SK-N-SH treated with all-trans-retinoic acid at 6 μM for 48 hours (cell line): ENCODE measurements around the gene FAM180A.
A peak's percentile ranks its signal among the peaks of the same experiment; 100 is the strongest.

ENCODE experiments used
- ATAC-seq: fragments of 200-7000 bp; cut with Tn5 transposase; 3 replicates; pipeline ENCODE4 v1.9.1; 2020; ENCODE audit warnings: mild to moderate bottlenecking, moderate library complexity
- ARNTL ChIP-seq: fragments of 450-650 bp; formaldehyde crosslinking; IDR thresholded peaks from 2 replicates; pipeline ENCODE4 v1.5.0; 2020; ENCODE audit warnings: low read depth, mild to moderate bottlenecking, moderate library complexity, borderline replicate concordance
- BACH2 ChIP-seq: fragments of 250-450 bp; sonication (Bioruptor Pico); IDR thresholded peaks from 2 replicates; pipeline ENCODE4 v1.9.0; 2021; ENCODE audit warnings: mild to moderate bottlenecking, borderline replicate concordance
- CSDC2 ChIP-seq: fragments of 250-450 bp; sonication (Bioruptor Pico); IDR thresholded peaks from 2 replicates; pipeline ENCODE4 v1.5.0; 2020; ENCODE audit warnings: mild to moderate bottlenecking, moderate library complexity
- ESRRG ChIP-seq: fragments of 250-450 bp; sonication (Bioruptor Pico); IDR thresholded peaks from 2 replicates; pipeline ENCODE4 v1.6.1; 2021; ENCODE audit warnings: mild to moderate bottlenecking
- GLIS3 ChIP-seq: fragments of 250-450 bp; sonication (Bioruptor Pico); IDR thresholded peaks from 2 replicates; pipeline ENCODE4 v1.5.0; 2020; ENCODE audit warnings: mild to moderate bottlenecking, moderate library complexity
- ISL1 ChIP-seq: fragments of 250-450 bp; sonication (Bioruptor Pico); IDR thresholded peaks from 2 replicates; pipeline ENCODE4 v2.1.2; 2022; ENCODE audit warnings: mild to moderate bottlenecking, moderate library complexity
- OSR1 ChIP-seq: fragments of 250-450 bp; sonication (Bioruptor Pico); IDR thresholded peaks from 2 replicates; pipeline ENCODE4 v1.8.0; 2022; ENCODE audit warnings: moderate library complexity, mild to moderate bottlenecking, inconsistent platforms
- PPARA ChIP-seq: fragments of 250-450 bp; sonication (Bioruptor Pico); IDR thresholded peaks from 2 replicates; pipeline ENCODE4 v1.5.0; 2020; ENCODE audit warnings: mild to moderate bottlenecking, borderline replicate concordance
- RARB ChIP-seq: fragments of 250-450 bp; sonication (Bioruptor Pico); IDR thresholded peaks from 2 replicates; pipeline ENCODE4 v1.8.0; 2021; ENCODE audit warnings: mild to moderate bottlenecking, moderate library complexity
- SNAI2 ChIP-seq: fragments of 250-450 bp; sonication (Bioruptor Pico); IDR thresholded peaks from 2 replicates; pipeline ENCODE4 v1.5.0; 2020; ENCODE audit warnings: mild to moderate bottlenecking, moderate library complexity
- TCF4 ChIP-seq: fragments of 250-450 bp; sonication (Bioruptor Pico); IDR thresholded peaks from 2 replicates; pipeline ENCODE4 v1.8.0; 2021; ENCODE audit warnings: mild to moderate bottlenecking, moderate library complexity, borderline replicate concordance
- TOX ChIP-seq: fragments of 250-450 bp; sonication (Bioruptor Pico); IDR thresholded peaks from 2 replicates; pipeline ENCODE4 v1.8.0; 2021; ENCODE audit warnings: mild to moderate bottlenecking, moderate library complexity, borderline replicate concordance
- ZC3H10 ChIP-seq: fragments of 250-450 bp; sonication (Bioruptor Pico); IDR thresholded peaks from 2 replicates; pipeline ENCODE4 v1.5.1; 2021; ENCODE audit warnings: mild to moderate bottlenecking, moderate library complexity
- ZFP30 ChIP-seq: fragments of 450-650 bp; formaldehyde crosslinking; IDR thresholded peaks from 2 replicates; pipeline ENCODE4 v1.5.0; 2022; ENCODE audit warnings: mild to moderate bottlenecking, moderate library complexity
- ZNF565 ChIP-seq: fragments of 450-650 bp; formaldehyde crosslinking; conservative IDR thresholded peaks from 2 replicates; pipeline ENCODE4 v1.5.0; 2020; ENCODE audit warnings: low read depth, mild to moderate bottlenecking, moderate library complexity
- ZNF70 ChIP-seq: fragments of 450-650 bp; formaldehyde crosslinking; IDR thresholded peaks from 2 replicates; pipeline ENCODE4 v1.5.0; 2020; ENCODE audit warnings: mild to moderate bottlenecking, moderate library complexity
- ZNF8 ChIP-seq: fragments of 450-650 bp; formaldehyde crosslinking; IDR thresholded peaks from 2 replicates; pipeline ENCODE4 v1.5.0; 2020; ENCODE audit warnings: mild to moderate bottlenecking, moderate library complexity
- TF ChIP-seq, protein P1 (sequence below): fragments of 250-450 bp; sonication (Bioruptor Pico); IDR thresholded peaks from 2 replicates; pipeline ENCODE4 v1.8.0; 2020; ENCODE audit warnings: mild to moderate bottlenecking, moderate library complexity, borderline replicate concordance
- TF ChIP-seq, protein P2 (sequence below): fragments of 250-450 bp; sonication (Bioruptor Pico); IDR thresholded peaks from 2 replicates; pipeline ENCODE4 v1.8.0; 2021; ENCODE audit warnings: low read depth, mild to moderate bottlenecking, moderate library complexity, borderline replicate concordance
- TF ChIP-seq, protein P3 (sequence below): fragments of 250-450 bp; sonication (Bioruptor Pico); IDR thresholded peaks from 2 replicates; pipeline ENCODE4 v1.5.1; 2020; ENCODE audit warnings: low read depth, mild to moderate bottlenecking, moderate library complexity

The FAM180A gene

DNA sequence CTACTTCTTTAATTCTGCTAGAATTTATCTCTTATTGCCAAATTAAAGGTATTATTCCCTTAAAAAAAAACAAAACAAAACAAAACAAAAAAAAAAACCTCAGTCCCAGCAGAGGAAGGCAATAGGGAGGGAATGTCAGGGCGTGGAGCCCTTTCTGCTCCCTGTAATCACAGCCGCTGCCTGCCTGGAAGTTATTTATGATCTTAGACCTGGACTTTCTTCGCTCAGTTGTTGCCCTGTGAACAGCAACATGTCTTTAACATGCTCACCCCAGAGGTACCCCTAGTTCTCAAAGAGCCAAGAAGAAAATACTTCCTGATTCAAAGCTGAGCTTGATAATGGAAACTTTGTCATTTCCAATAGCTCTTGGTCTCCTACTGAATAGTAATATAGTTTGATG, 7.7 kb downstream of the FAM180A start:
- ATAC-seq, result no peak
- TF ChIP-seq, protein P1, sequence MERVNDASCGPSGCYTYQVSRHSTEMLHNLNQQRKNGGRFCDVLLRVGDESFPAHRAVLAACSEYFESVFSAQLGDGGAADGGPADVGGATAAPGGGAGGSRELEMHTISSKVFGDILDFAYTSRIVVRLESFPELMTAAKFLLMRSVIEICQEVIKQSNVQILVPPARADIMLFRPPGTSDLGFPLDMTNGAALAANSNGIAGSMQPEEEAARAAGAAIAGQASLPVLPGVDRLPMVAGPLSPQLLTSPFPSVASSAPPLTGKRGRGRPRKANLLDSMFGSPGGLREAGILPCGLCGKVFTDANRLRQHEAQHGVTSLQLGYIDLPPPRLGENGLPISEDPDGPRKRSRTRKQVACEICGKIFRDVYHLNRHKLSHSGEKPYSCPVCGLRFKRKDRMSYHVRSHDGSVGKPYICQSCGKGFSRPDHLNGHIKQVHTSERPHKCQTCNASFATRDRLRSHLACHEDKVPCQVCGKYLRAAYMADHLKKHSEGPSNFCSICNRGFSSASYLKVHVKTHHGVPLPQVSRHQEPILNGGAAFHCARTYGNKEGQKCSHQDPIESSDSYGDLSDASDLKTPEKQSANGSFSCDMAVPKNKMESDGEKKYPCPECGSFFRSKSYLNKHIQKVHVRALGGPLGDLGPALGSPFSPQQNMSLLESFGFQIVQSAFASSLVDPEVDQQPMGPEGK (CRISPR knock-in tag), result no peak
- TF ChIP-seq ZFP30 (CRISPR knock-in tag) (no peak), GLIS3 (CRISPR knock-in tag) (no peak), OSR1 (CRISPR knock-in tag) (no peak), TCF4 (no peak), ZC3H10 (CRISPR knock-in tag) (no peak), BACH2 (CRISPR knock-in tag) (no peak), SNAI2 (CRISPR knock-in tag) (no peak)

DNA sequence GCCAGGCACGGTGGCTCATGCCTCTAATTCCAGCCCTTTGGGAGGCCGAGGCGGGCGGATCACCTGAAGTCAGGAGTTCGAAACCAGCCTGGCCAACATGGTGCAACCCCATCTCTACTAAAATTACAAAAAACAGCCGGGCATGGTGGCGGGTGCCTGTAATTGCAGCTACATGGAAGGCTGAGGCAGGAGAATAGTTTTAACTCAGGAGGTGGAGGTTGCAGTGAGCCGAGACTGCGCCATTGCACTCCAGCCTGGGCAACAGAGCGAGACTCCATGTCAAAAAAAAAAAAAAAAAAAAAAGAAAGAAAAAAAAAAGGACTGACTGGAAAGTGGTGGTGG, 11.3 kb downstream of the FAM180A start:
- ATAC-seq, result 0 out of 3 replicates have a peak, but pooled peaks have one; percentile 20

DNA sequence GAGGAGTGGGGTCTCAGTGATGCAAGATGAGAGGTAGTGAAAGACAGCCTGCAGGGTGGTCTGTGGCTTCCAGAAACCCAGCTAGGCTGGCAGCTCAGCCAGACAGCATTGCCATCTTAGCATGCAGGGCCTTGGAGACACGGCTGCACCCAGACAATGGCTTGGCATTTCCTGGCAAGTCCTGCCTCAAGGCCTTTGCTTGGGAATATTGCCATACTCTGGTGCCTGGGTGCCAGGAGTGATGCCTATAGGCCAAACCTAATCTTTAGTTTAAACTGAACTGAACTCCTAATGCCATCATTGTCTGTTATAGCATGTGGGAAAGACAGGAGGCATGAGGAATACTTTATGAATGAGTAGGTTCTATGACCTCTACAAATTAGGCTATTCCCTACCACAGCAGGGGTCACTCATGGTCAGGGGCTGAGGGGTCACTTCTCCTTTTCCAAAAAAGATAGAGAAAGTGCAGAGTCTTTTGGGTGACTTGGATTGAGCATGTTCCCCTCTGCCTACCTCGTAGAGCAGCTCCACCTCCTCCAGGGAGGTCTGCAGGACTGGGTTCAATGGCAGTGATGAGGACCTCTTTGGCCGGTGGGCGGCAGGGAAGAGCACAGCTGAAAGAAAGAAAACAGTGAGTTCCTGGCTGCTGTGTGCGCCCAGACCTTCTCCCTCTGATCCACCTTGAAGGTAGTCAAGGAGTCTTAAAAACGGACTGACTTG, 11.9 kb downstream of the FAM180A start:
- no peak for TF ChIP-seq PPARA (CRISPR knock-in tag)
- no peak for TF ChIP-seq TOX (CRISPR knock-in tag)
- no peak for TF ChIP-seq RARB (CRISPR knock-in tag)
- TF ChIP-seq CSDC2, result no peak
- TF ChIP-seq, protein P2, sequence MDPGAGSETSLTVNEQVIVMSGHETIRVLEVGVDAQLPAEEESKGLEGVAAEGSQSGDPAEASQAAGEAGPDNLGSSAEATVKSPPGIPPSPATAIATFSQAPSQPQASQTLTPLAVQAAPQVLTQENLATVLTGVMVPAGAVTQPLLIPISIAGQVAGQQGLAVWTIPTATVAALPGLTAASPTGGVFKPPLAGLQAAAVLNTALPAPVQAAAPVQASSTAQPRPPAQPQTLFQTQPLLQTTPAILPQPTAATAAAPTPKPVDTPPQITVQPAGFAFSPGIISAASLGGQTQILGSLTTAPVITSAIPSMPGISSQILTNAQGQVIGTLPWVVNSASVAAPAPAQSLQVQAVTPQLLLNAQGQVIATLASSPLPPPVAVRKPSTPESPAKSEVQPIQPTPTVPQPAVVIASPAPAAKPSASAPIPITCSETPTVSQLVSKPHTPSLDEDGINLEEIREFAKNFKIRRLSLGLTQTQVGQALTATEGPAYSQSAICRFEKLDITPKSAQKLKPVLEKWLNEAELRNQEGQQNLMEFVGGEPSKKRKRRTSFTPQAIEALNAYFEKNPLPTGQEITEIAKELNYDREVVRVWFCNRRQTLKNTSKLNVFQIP (CRISPR knock-in tag), result no peak
- no peak for TF ChIP-seq GLIS3 (CRISPR knock-in tag)
- TF ChIP-seq ZC3H10 (CRISPR knock-in tag), result no peak
- ATAC-seq, result no peak; the same call in 2 of the 3 replicates

DNA sequence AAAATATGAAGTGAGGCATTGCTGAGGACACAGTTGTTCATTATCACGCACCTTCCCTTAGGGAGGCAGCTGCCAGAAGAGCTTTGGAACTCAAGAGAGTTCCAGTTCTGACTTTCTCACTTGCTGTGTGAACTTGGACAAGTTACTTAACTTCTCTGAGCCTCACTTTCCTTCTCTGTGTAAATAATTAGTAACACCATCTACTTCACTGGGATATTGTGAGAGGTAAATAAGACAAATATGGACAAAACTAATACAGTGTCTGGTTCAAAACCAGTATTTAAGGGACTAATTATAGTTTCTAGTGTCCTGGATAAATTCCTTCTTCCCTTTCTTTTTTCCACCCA, 14.3 kb downstream of the FAM180A start:
- ATAC-seq, result no peak
- TF ChIP-seq SNAI2 (CRISPR knock-in tag), result no peak
- TF ChIP-seq ESRRG, result no peak
- no peak for TF ChIP-seq RARB (CRISPR knock-in tag)
- TF ChIP-seq BACH2 (CRISPR knock-in tag), result no peak
- TF ChIP-seq ISL1 (CRISPR knock-in tag), result no peak
- TF ChIP-seq ZNF8 (CRISPR knock-in tag), result no peak
- TF ChIP-seq TOX (CRISPR knock-in tag), result no peak
- TF ChIP-seq GLIS3 (CRISPR knock-in tag), result no peak
- TF ChIP-seq, protein P3, sequence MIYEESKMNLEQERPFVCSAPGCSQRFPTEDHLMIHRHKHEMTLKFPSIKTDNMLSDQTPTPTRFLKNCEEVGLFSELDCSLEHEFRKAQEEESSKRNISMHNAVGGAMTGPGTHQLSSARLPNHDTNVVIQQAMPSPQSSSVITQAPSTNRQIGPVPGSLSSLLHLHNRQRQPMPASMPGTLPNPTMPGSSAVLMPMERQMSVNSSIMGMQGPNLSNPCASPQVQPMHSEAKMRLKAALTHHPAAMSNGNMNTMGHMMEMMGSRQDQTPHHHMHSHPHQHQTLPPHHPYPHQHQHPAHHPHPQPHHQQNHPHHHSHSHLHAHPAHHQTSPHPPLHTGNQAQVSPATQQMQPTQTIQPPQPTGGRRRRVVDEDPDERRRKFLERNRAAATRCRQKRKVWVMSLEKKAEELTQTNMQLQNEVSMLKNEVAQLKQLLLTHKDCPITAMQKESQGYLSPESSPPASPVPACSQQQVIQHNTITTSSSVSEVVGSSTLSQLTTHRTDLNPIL (CRISPR knock-in tag), result no peak
- no peak for TF ChIP-seq CSDC2

DNA sequence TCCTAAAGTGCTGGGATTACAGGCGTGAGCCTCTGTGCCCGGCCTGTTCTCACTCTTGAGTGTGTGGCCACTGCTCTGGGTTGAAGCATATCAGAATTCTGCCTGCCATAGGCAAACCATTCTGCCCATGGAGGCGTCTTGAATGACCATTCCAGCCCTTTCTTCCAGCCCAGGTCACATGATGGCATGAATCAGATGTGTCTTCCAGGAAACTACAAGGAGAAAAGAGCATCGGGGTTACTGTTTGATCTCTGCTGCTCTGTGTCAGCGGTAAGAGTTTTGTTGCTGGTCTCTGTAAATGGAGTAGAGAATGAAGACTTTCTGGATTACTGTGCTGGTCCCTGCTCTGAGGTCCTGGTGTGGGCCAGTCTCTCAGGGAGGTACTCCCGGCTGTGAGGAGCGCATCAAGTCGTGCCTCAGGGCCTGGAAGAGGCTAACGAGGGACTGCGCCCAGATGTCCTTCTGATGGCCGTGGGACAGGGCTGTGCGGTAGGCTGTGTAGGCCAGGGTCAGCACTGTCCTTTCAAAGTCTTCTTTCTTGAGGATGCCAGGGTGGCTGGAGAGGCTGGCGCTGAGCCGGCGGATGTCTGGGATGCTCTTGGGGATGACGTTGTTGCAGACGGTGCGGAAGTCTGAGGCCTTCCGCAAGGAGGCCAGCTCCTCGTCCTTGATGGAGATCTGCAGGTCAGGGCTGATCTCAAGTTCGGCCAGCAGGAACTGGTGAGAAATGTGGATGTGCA, 14.8 kb downstream of the FAM180A start:
- ATAC-seq, result no peak
- TF ChIP-seq SNAI2 (CRISPR knock-in tag) (no peak), ARNTL (CRISPR knock-in tag) (no peak), ESRRG (no peak), CSDC2 (no peak), ZFP30 (CRISPR knock-in tag) (no peak)
- TF ChIP-seq, all 23 proteins: peak for 0

DNA sequence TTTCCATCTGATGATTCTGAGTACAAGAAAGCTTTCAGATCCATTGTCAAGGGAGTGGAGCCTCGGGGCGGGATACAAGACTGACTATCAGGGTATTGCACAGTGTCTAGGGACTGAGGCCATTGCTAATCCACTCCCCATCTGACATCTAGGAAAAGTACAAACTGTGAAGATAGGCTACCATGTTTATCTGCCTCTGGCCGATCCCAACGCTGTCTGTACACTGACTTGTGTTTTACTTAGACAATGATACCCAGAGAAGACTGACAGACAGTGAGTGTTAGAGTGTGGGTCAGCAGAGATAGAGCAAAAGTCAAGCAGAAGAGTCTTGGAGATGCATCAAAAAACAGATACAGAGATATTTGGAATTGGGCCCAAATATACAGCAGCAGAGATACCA, 17.5 kb downstream of the FAM180A start:
- ATAC-seq, result peak; percentile 18; the same call in 2 of the 3 replicates
- TF ChIP-seq ZNF70 (CRISPR knock-in tag), result no peak
- TF ChIP-seq PPARA (CRISPR knock-in tag), result no peak
- TF ChIP-seq, protein P2 (CRISPR knock-in tag), result no peak
- TF ChIP-seq ZNF565 (CRISPR knock-in tag), result no peak
- no peak for TF ChIP-seq OSR1 (CRISPR knock-in tag)
- TF ChIP-seq SNAI2 (CRISPR knock-in tag), result no peak
